ENCODE data around the gene LCP1. TPM values are rescaled to one million over a fixed set of nuclear protein-coding genes. Genes with fewer than 3 reads are reported as not detected.

The LCP1 gene
- total RNA-seq, 1 experiment from 2014 or later, result 1.5 TPM

GRCh38 chr13:46145950-46146349, 36.0 kb downstream of the LCP1 start:
- H3K27ac ChIP-seq (ENCODE audit: low read length), result no peak overlapping the region
- CTCF ChIA-PET, result no interaction called here
- intact Hi-C loops (cut with micrococcal nuclease; ENCODE audit: unreplicated experiment) (no loop called here), in situ Hi-C loops (cut with HindIII; ENCODE audit: low pct_unique_long_range_greater_than_20kb, low sequenced_read_pairs) (no loop called here)
- TF ChIP-seq POLR2AphosphoS5 (IDR thresholded peaks at IDR 0.05; ENCODE audit: low read depth, low read length), result no peak
- TF ChIP-seq SIN3A (IDR thresholded peaks at IDR 0.05; ENCODE audit: borderline replicate concordance, insufficient read depth, low read depth, low read length), result no peak
- no peak for TF ChIP-seq TCF7L2 (IDR thresholded peaks at IDR 0.05; ENCODE audit: low read depth, low read length)
- TF ChIP-seq, protein P1, sequence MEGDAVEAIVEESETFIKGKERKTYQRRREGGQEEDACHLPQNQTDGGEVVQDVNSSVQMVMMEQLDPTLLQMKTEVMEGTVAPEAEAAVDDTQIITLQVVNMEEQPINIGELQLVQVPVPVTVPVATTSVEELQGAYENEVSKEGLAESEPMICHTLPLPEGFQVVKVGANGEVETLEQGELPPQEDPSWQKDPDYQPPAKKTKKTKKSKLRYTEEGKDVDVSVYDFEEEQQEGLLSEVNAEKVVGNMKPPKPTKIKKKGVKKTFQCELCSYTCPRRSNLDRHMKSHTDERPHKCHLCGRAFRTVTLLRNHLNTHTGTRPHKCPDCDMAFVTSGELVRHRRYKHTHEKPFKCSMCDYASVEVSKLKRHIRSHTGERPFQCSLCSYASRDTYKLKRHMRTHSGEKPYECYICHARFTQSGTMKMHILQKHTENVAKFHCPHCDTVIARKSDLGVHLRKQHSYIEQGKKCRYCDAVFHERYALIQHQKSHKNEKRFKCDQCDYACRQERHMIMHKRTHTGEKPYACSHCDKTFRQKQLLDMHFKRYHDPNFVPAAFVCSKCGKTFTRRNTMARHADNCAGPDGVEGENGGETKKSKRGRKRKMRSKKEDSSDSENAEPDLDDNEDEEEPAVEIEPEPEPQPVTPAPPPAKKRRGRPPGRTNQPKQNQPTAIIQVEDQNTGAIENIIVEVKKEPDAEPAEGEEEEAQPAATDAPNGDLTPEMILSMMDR (IDR thresholded peaks at IDR 0.05), result no peak
- TF ChIP-seq REST (IDR thresholded peaks at IDR 0.05; ENCODE audit: insufficient read depth in 1 of 2, low read depth in 2 of 2, low read length in 1 of 2), result no peak
- no peak overlapping the region for H3K4me3 ChIP-seq (ENCODE audit: low read depth in 2 of 2, low read length in 2 of 2)
- no peaks in the 10 kb centered on the region for H3K36me3 ChIP-seq (ENCODE audit: control insufficient read depth, insufficient read depth, low read length)
- BruUV-seq (replicated peaks), result no TSS peak
- ATAC-seq (no peak), DNase-seq (ENCODE audit: low read depth, low spot score) (no peak)
- H3K27me3 ChIP-seq (ENCODE audit: control insufficient read depth, insufficient read depth, low read length), result no peaks in the 10 kb centered on the region
- no peaks in the 10 kb centered on the region for H3K4me1 ChIP-seq (ENCODE audit: control insufficient read depth, insufficient read depth, low read length)
- no peaks in the 10 kb centered on the region for H3K9me3 ChIP-seq (ENCODE audit: control insufficient read depth, insufficient read depth, low read depth, low read length)
- POLR2A ChIA-PET, result no interaction called here

- ChIA-PET CTCF (no interaction called here), POLR2A (no interaction called here)
- H3K36me3 ChIP-seq (ENCODE audit: control insufficient read depth, insufficient read depth, low read length), result no peaks in the 10 kb centered on the region
- intact Hi-C loops (cut with micrococcal nuclease; ENCODE audit: unreplicated experiment) (no loop called here), in situ Hi-C loops (cut with HindIII; ENCODE audit: low pct_unique_long_range_greater_than_20kb, low sequenced_read_pairs) (no loop called here)
- H3K27ac ChIP-seq (ENCODE audit: low read length), result no peak overlapping the region
- H3K9me3 ChIP-seq (ENCODE audit: control insufficient read depth, insufficient read depth, low read depth, low read length), result no peaks in the 10 kb centered on the region
- no peak for ATAC-seq
- BruUV-seq (replicated peaks), result no TSS peak
- no peak for DNase-seq (ENCODE audit: low read depth, low spot score)
- TF ChIP-seq, protein P1 (IDR thresholded peaks at IDR 0.05), result no peak
- TF ChIP-seq REST (IDR thresholded peaks at IDR 0.05; ENCODE audit: insufficient read depth in 1 of 2, low read depth in 2 of 2, low read length in 1 of 2) (no peak), TCF7L2 (IDR thresholded peaks at IDR 0.05; ENCODE audit: low read depth, low read length) (no peak), POLR2AphosphoS5 (IDR thresholded peaks at IDR 0.05; ENCODE audit: low read depth, low read length) (no peak), SIN3A (IDR thresholded peaks at IDR 0.05; ENCODE audit: borderline replicate concordance, insufficient read depth, low read depth, low read length) (no peak)
- H3K27me3 ChIP-seq (ENCODE audit: control insufficient read depth, insufficient read depth, low read length), result no peaks in the 10 kb centered on the region
- no peaks in the 10 kb centered on the region for H3K4me1 ChIP-seq (ENCODE audit: control insufficient read depth, insufficient read depth, low read length)
- no peak overlapping the region for H3K4me3 ChIP-seq (ENCODE audit: low read depth in 2 of 2, low read length in 2 of 2)
Observed at GRCh38 chr13:46145135-46145534, 36.8 kb downstream of the LCP1 start.

All from Panc1 (cell line).